ENCODE results near the gene HYOU1.
A peak's percentile ranks its signal among the peaks of the same experiment; 100 is the strongest.
"Not testable (repeated sequence)": the region's sequence is repeated elsewhere in the genome, so short reads cannot be mapped to it uniquely, and the experiment has no call there.

The HYOU1 gene

DNA sequence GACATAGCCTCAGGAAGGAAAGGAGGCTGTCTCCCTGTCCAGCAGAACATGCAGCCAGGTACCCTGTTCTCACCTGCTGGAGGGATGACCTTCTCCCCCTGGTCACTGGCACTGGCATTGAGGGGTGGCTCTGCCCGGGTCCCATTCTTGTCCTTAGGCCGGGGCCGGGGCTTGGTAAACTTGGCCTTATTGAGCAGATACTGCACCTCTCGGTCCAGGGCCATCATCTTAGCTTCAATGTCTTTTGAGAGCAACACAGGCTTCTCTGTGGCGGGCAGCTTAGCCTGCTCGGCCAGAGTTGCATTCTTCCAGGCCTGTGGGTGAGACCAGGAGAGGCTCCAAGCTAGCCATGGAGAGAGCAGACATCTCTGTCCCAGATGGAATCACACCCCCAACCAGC, 10.5 kb downstream of the HYOU1 start:
- no peak for DNase-seq

DNA sequence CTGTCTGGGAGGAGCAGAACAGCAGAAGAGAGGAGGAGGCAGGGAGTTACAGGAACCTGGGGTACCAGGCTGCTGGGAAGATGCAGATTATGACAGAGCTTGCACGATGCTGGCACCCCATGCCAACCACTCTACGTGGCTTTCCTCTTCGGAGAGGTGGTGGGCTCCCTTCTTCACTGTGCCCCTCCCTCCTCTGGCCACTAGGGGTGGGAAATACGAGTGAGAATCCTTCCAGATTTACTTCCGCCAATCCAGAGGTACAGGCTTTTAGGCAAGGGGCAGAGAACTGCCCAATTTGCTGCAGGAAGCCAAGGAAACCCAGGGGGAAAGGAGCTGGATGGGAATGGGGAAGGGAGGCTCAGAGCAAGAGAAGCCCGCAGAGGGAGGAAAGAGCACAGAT, 12.3 kb downstream of the HYOU1 start:
- DNase-seq = no peak

DNA sequence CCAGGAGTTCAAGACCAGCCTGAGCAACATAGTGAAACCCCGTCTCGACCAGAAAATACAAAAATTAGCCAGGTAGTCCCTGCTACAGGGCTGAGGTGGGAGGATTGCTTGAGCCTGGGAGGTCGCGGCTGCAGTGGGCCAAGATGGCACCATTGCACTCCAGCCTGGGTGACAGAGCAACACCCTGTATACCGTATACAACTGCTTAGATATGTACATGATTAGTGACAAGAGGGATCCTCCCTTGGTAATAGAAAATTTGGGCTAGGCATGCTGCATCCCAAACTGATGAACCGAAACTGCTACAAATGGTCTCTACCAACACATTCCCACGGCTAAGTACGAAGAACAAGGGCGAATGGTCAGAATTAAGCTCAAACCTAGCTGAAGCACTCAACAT, 14.1 kb downstream of the HYOU1 start:
- no peak for DNase-seq

DNA sequence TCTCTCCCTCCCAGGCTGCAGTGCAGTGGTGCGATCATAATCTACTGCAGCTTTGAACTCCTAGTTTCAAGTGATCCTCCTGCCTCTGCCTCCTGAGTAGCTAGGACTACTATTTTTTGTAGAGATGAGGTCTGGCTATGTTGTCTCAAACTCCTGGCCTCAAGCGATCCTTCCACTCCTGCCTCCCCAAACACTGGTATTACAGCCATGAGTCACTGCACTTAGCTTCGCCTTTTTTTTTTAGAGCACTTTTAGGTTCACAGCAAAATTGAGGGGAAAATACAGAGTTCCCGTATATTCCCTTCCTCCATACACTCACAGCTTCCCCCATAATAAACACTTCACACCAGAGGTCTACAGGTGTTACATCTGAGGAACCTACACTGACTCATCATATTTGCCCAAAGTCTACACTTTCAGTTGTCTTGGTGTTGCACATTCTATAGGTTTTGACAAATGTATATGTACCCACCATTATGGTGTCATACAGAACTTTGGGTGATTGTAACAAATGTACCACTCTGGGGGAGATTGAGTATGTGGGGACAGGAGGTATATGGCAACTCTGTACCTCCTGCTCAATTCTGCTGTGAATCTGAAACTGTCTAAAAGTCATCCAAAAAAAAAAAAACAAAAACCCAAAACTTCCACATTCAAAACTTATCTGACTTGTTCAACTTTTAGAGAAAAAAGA, 15.0 kb downstream of the HYOU1 start:
- no peak for DNase-seq

DNA sequence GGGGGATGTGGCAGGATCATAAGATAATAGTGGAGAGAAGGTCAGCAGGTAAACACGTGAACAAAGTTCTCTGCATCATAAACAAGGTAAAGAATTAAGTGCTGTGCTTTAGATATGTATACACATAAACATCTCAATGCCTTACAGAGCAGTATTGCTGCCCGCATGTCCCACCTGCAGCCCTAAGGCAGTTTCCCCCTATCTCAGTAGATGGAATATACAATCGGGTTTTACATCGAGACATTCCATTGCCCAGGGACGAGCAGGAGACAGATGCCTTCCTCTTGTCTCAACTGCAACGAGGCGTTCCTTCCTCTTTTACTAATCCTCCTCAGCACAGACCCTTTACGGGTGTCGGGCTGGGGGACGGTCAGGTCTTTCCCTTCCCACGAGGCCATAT, 17.5 kb downstream of the HYOU1 start:
- not testable (repeated sequence) for DNase-seq

DNA sequence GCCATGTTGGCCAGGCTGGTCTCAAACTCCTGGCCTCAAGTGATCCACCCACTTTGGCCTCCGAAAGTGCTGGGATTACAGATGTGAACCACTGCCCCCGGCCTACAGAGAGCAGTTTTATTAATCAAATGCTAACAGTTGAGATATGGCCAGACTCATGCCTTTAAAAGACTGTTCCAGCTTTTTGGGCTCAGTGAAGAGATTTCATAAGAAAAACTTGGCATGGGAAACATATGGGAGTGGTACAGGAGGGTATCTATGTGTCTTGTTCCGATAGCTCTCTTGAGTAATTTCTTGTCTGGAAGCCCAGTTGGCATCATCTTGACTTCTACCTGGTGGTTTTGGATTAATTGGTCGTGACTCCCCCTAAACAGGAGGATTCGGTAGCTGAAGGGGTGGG, 18.1 kb downstream of the HYOU1 start:
- no peak for DNase-seq

DNA sequence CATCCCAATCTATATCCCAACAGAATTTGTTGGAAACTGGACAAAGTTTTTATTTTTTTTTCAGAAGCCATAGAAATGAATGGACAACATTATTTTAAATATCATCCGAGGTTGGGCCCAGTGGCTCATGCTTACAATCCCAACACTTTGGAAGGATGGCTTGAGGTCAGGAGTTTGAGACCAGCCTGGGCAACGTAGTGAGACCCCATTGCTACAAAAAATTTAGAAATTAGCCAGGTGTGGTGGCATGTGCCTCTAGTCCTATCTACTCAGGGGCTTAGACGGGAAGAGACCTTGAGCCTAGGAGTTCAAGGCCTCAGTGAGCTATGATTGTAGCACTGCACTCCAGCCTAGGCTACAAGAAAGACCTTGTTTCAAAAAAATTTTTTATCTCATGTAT, 22.2 kb downstream of the HYOU1 start:
- no peak for DNase-seq

DNA sequence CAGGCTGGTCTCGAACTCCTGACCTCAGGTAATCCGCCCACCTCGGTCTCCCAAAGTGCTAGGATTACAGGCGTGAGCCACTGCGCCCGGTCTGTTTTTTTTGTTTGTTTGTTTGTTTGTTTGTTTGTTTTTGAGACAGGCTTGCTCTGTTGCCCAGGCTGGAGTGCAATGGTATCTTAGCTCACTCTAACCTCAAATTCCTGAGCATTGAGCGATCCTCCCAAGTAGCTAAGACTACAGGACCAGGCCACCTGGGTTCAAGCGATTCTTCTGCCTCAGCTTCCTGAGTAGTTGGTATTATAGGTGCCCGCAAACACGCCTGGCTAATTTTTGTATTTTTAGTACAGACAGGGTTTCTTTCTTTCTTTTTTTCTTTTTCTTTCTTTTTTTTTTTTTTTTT, 23.6 kb downstream of the HYOU1 start:
- not testable (repeated sequence) for DNase-seq

DNA sequence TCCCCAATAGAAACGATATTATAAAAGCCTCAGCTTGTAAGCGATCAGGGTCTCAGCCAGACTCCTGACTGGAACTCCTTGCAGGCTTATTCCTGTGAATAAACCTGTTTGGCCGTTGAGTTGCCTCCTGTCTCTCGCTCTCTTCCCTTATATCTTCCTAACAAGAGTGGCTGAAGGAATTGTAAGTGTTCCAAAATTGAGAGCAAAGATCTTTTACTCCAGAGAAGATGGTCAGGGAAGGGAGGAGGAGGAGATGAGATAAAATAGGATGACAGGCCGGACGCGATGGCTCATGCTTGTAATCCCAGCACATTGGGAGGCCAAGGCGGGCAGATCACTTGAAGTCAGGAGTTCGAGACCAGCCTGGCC, 25.1 kb downstream of the HYOU1 start:
- no peak for DNase-seq

DNA sequence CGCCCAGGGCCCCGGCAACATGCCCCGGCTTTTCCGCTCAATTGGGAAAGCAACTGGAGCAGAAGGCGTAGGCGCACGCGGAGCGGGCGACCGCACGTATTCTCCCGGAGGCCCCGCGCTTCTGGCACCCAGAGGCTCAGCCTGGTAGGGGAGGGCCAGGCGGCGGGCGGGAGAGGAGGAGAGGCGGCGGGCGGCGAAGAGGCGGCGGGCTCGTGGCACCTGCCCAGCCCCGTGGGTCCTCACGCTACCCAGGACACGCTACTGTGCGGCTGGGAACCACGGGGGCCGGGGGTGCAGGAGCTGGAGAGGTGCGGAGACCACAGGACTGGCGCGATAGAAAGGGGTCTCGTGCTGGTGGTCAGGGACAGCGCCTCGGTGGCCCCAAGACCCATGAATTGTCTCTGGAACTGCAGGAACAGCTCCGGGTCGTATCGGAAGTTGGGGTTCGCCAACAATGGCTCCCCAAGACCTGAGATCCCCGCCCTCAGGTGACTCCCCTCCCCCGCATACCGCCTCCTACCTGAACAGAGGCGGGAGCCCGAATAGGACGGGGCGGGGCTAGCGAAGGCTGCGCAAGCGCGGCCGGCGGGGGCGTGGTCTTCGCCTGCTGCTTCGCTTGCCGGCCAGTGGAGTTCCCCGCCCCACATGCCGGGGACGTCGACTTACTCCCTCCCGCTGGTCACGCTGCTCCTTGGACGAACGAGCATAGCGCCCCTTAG, 26.5 kb downstream of the HYOU1 start, which contains the start of gene SLC37A4:
TSS of gene SLC37A4 (minus strand) at position 549 of the 719 bp plus-strand sequence.
- peak; percentile 40 to 98 (median 94) for DNase-seq

DNA sequence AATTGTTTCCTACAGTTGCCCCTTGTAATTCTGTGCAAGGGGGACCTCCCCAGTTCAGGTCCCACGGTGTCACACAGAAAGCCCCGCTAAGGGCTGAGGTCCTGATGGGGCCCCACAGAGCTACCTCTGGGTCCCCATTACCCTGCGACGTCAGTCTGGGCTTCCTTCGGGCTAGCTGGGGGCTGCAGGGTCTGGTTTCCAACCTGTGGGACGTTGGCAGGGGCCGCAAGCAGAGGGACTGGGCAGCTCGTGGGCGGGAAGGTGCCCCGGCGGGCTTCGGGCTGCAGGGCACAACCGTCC, 27.0 kb downstream of the HYOU1 start:
- DNase-seq = peak in 1 of 51 donors; percentile 49

DNA sequence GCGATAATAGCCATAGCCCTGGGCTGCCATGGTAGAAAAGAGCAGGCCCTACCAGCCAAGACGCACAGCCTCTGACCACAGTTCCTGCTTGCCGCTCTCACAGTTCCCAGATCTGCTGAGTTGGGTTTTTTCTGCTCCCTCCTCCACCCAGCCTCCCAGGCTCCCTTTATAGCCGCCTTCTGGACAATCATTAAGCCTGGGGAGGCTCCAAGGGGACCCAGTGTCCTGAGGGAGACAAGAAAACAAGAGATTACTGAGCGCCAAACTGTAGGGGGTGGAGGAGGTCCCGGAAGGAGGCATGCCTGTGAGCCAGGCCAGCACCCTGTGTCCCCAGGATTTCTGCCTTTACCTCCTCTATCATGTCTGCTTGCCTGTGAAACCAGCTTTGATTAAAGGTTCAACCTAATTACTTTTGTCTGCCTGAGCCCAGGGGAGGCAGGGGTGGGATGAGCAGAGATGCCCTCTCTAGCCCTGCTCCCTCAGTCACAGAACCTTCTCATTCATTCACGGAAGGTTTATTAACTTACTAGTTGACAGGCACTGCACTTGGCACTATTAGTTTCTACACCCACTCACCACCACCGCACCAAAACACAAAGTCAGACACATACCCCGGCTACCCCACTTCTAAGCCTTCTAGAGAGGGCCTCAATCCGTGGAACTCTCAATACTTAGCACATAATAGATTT, 27.5 kb downstream of the HYOU1 start:
- peak in 10 of 51 donors; percentile 3 to 22 (median 8) for DNase-seq

DNA sequence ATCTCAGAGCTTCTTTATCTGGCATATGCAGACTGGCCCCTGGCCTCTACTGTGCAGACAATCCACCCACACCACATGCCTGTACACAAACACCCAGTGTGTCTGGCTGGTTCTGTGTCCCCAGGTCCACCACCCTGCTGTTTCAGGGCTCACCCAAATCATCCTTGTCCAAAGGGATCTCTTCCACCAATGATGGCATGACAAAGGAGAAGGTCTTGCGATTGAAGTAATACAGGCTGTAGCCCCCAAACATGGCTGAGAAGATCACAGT, 28.0 kb downstream of the HYOU1 start:
- DNase-seq = no peak

DNA sequence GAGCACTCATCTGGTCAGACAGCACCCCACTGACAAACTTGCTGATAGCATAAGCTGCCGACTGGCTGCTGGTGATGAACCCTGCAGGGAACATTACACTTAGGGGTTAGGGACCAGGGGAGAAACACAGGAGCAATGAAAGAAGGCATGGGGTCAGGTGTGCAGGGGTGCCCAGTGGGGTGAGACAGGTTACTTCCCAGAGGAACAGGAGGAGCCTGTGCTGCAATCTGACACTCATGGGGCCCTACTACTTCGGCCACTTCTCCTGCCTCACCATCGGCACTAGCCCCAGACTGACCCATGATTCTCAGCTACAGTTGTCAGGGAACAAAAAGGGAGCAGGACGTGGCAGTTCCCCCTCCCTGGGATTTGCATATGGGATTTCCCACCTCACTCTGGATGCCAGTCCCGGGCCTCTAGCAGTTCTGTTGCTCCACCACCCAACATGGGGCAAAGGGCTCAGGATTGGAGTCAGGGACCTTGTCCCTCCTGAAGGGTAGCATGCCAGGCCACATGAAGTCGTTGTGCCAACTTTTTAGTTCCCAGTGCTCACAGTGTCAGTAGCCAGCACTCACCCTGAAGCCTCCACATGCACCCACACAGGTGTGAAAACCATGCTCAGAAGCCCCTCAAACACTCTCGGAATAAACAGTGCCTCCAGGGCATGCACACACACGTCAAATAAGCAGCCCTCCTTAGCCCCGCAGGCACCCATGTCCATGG, 28.5 kb downstream of the HYOU1 start:
- DNase-seq = no peak

DNA sequence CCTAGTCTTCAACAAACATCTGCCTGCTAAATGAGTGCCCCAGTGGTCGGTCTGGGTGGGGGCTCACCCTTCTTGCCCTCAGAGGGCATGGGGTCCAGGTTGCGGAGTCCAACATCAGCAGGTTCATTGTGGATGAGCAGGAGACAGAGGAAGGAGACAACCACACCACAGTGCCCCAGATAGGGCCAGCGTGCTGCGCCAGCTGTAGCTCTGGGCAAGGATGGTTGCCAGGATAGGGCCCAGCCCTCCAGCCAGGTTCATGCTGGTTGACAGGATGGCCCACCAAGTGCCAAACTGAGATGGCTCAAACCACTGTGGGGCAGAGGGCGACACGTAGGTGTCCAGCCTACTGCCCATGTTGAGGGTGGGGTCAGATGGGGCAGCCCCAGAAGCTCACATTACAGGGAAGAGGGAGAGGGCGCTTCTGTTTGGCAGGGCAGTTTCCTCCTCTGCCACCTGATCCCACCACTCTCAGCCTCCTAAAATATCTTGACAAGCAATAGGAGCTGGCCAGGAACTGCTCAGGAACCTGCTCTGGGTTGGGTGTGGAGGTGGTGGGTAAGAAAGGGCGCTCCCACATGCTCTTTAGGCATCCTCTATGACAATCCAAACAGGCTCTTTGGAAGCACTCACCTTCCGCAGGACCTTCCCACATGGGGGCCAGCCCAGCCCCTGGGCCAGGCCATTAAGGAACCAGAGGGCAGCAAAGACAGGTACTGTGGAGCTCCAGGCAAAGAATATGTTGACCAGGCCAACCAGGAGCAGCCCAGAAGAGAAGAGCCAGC, 29.3 kb downstream of the HYOU1 start:
- no peak for DNase-seq

DNA sequence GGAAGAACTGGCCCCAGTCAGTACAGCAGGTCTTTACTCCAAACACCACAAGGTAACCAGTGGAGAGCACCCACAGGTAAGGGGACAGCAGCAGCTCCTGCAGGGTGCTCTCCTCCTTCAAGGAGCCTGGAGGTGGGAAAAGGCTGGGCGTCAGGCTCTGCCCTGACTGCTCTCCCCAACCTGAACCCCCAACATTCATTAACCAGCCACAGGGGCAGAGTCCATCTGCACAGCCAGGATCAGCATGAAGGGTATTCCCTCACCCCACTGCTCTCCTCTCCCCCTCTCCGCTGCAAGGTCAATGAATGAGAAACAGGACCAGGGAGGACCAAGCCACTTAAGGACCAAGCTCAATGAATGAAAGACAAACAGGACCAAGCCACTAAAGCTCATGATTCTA, 30.0 kb downstream of the HYOU1 start:
- DNase-seq = no peak

DNA sequence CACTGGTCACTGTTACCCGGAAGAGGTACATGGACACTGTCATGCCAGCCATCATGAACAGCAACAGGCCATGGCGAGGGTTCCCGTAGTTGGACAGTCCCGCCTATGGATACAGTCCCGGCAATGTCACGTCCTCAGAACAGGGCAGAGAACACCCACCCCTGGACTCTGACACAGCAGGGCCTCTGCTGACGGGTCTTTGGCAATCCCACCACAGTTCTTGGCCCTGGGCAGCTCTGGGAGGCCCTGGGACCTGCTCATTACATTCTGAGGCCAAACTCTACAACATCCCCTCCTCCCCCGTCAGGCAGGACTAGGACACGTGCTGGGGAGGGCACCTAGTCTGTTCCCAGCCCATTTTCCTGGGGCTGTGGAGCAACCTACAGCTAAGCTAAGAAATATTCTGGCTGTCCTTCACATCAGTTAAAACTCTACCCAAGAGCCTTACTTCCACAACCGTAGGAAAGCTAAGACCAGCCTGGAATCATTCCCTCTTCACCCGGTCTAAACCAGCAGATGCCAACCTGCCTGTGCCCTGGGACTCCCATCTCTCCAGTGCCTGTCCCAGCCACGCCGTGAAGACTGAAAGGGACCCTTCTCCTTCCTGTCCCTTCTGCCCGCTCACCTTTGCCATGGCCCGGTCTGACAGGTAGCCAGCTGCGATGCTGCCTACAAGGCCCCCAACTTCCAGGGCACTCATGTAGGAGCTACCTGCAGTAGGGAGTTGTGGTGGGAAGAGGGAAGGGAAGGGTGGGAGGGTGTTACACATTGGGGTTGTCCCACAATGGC, 30.8 kb downstream of the HYOU1 start:
- DNase-seq = no peak

DNA sequence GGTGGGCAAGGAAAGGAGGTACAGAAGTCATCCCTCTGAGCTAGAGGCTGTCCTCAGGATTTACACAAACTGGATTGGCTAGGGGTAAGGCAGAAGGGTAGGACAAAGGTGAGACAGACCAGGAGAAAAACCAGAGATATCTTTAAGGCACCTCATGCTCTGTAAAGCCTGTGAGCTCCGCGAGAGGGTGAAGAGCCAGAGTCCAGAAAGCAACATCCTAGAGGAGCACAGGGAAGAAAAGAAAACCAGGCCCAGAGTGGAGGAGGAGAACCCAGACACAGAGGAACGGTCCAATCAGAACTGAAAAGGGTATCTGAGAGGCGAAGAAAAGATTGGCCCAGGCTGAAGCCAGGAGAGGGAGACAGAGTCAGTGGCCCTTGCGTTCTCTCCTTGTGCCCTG, 31.5 kb downstream of the HYOU1 start:
- no peak for DNase-seq

DNA sequence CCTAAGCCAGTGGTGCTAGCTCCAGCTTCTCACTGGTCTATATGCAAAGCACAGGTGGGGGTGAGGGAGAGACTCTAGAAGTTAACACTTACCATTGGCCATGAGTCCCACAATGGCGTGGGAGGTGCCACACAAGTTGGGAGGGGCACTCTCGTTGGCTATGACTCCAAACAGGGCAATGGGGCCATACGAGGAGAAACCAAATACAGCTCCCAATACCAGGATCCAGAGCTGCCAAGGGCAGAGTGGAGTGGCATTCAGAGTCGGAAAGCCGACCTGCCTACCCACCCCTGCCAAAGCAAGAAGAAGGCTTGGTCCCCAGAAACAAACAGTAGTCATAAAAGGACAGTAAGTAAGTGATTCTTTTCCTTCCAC, 31.9 kb downstream of the HYOU1 start:
- no peak for DNase-seq

DNA sequence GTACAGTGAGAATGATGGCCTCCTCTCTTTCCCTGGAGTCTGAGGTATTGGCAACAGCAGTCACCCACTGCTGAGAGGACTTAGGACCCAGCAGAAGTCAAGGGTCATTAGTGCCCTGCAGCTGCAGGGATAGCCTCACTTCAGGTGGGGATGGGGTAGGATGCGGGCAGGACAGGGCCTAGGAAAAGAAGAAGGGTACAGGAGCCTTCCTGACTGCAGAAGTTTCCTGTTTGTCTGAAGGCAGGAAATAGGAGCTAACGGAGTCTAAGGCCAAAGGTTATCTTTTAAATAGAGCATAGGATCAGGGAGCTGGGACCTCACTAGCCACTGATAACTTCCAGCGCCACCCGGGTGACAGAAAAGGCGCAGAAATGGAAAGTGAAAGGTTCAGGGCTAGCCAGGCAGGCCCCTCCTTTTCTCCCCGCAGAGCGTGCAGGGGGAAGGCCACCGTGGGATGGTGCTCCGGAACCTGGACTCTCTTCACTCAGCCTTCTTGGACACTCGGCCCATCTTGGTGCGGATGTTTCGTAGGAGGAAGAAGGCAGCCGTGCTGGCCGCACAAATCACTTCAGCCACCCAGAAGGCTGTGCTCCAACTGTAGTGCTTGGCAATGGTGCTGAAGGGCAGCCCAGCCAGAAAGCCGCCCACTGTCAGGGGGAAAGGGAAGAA, 32.4 kb downstream of the HYOU1 start:
- no peak for DNase-seq
